ENCODE measurements around the gene CLECL1. TPM values are rescaled to one million over a fixed set of nuclear protein-coding genes. Genes with fewer than 3 reads are reported as not detected.

Gene CLECL1
- total RNA-seq, 1 experiment from 2014 or later, result not detected

DNA sequence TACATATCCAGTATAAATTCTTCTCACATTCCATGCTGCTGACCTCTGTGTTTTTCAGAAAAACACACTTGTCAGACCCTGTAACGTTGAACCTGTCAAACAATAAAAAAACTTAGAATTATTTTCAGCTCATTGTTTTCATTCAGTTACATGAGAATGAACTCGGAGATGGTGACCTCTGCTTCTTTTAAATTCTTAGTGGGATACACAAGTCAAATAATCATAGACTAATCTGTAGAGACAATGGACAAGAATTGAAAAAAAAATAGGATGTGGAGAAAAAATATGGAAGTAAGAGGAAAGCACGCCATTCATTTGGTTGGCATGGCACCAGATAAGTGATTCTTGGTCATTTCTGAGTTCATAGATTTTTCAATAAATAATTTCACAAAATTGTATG, 20.6 kb upstream of the CLECL1 start:
- TF ChIP-seq EZH2 (IDR thresholded peaks at IDR 0.05; ENCODE audit: borderline replicate concordance, low read depth, low read length, poor library complexity, severe bottlenecking) (no peak), CTCF (conservative IDR thresholded peaks at IDR 0.05; ENCODE audit: low read depth, low read length) (no peak)
- no peaks in the 10 kb centered on the region for H3K27me3 ChIP-seq (replicated peaks; ENCODE audit: insufficient read depth, low read depth, low read length, poor library complexity)
- no peak overlapping the region for H3K27ac ChIP-seq (ENCODE audit: low read depth, low read length, poor library complexity, severe bottlenecking)
- DNase-seq (ENCODE audit: low spot score), result no peak
- H3K4me1 ChIP-seq (ENCODE audit: insufficient read depth, low read length, poor library complexity, severe bottlenecking), result peaks cover 3% of the 10 kb centered on the region
- intact Hi-C loops (cut with micrococcal nuclease; ENCODE audit: unreplicated experiment), result loop anchor here (5.0 kb wide), 1 partner anchor 59 kb away; no protein-coding TSS in a partner anchor
- H3K36me3 ChIP-seq (ENCODE audit: insufficient read depth, low read length, poor library complexity, severe bottlenecking), result no peaks in the 10 kb centered on the region
- POLR2A ChIA-PET (ENCODE audit: low non-redundant PET), result no interaction called here
- no peak overlapping the region for H3K4me3 ChIP-seq (ENCODE audit: low read depth, low read length, poor library complexity, severe bottlenecking)
- no TSS peak for BruUV-seq (replicated peaks)
- CTCF ChIA-PET, result no interaction called here
- no peaks in the 10 kb centered on the region for H3K9me3 ChIP-seq (ENCODE audit: low read depth, low read length, poor library complexity, severe bottlenecking)

DNA sequence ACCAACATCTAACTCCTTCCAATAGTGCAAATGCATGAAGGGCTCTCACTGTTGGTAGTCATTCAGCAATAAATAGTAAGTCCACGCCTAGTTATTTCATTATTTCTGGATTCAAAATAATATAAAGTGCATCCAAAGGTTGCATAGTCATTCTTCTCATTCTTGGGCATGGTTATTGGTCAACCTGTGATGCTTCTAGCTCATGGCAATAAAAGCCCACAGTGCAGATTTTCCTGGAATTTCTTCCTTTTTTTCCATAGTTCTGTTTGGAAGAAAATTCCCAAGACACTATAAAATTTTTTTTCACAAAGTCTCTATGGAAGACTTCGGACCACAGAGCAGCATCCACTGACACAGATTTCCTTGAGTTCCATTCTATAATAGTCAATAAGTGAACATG, 20.2 kb upstream of the CLECL1 start:
- ChIA-PET POLR2A (ENCODE audit: low non-redundant PET) (no interaction called here), CTCF (no interaction called here)
- no TSS peak for BruUV-seq (replicated peaks)

DNA sequence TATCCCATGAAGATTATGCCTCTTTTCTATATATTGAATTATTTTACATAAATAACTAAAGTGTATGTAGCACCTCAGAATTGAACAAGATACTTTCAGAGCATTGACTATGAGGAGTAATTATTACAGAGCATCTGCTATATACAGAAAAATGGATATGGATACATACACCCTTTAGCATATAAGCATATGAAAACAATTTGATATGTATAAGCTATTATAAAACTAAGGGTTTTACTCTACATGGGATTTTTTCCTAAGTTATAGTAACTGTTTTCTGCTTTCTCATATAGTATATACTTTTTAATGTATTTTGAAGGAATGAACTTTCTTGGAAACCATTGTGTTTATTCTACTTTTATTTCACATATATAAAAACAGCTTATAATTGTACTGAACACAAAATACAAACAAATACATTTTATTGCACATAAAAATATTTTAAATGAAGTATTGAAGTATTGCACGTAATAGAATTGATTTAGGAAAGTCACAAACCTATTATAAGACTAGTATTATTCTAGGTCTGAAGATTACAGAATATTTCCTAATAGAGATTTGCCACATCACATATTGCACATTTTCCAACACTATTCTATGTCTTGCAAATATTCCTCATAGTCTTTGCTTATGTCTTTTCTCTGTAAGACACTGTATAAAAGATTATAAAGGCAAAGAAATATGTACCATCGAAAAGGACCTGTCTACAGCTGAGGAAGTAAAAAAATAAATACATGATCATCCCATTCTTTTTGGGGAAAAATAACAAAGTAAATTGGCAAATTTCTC, 19.4 kb upstream of the CLECL1 start:
- no peaks in the 10 kb centered on the region for H3K27me3 ChIP-seq (replicated peaks; ENCODE audit: insufficient read depth, low read depth, low read length, poor library complexity)
- no peaks in the 10 kb centered on the region for H3K36me3 ChIP-seq (ENCODE audit: insufficient read depth, low read length, poor library complexity, severe bottlenecking)
- CTCF ChIA-PET, result no interaction called here
- no peak overlapping the region for H3K27ac ChIP-seq (ENCODE audit: low read depth, low read length, poor library complexity, severe bottlenecking)
- H3K9me3 ChIP-seq (ENCODE audit: low read depth, low read length, poor library complexity, severe bottlenecking), result no peaks in the 10 kb centered on the region
- BruUV-seq (replicated peaks), result no TSS peak
- intact Hi-C loops (cut with micrococcal nuclease; ENCODE audit: unreplicated experiment), result loop anchor here (5.0 kb wide), 1 partner anchor 60 kb away; no protein-coding TSS in a partner anchor
- H3K4me3 ChIP-seq (ENCODE audit: low read depth, low read length, poor library complexity, severe bottlenecking), result no peak overlapping the region
- no peak for DNase-seq (ENCODE audit: low spot score)
- peaks cover 3% of the 10 kb centered on the region for H3K4me1 ChIP-seq (ENCODE audit: insufficient read depth, low read length, poor library complexity, severe bottlenecking)
- POLR2A ChIA-PET (ENCODE audit: low non-redundant PET), result no interaction called here
- TF ChIP-seq EZH2 (IDR thresholded peaks at IDR 0.05; ENCODE audit: borderline replicate concordance, low read depth, low read length, poor library complexity, severe bottlenecking) (no peak), CTCF (conservative IDR thresholded peaks at IDR 0.05; ENCODE audit: low read depth, low read length) (no peak)

More for the DNA sequence above, 20.2 kb upstream of the CLECL1 start:
- Histone ChIP-seq H3K27me3 (replicated peaks; ENCODE audit: insufficient read depth, low read depth, low read length, poor library complexity) (no peaks in the 10 kb centered on the region), H3K27ac (ENCODE audit: low read depth, low read length, poor library complexity, severe bottlenecking) (no peak overlapping the region), H3K4me1 (ENCODE audit: insufficient read depth, low read length, poor library complexity, severe bottlenecking) (peaks cover 3% of the 10 kb centered on the region), H3K4me3 (ENCODE audit: low read depth, low read length, poor library complexity, severe bottlenecking) (no peak overlapping the region), H3K9me3 (ENCODE audit: low read depth, low read length, poor library complexity, severe bottlenecking) (no peaks in the 10 kb centered on the region), H3K36me3 (ENCODE audit: insufficient read depth, low read length, poor library complexity, severe bottlenecking) (no peaks in the 10 kb centered on the region)
- intact Hi-C loops (cut with micrococcal nuclease; ENCODE audit: unreplicated experiment), result loop anchor here (5.0 kb wide), 1 partner anchor 59 kb away; no protein-coding TSS in a partner anchor
- DNase-seq (ENCODE audit: low spot score), result no peak
- TF ChIP-seq EZH2 (IDR thresholded peaks at IDR 0.05; ENCODE audit: borderline replicate concordance, low read depth, low read length, poor library complexity, severe bottlenecking) (no peak), CTCF (conservative IDR thresholded peaks at IDR 0.05; ENCODE audit: low read depth, low read length) (no peak)

Data from A673 (cell line).